PC-9 (cell line): ENCODE data around the gene HOXB5.

Experiments used
- EZH2 ChIP-seq: fragments of 200-600 bp; sonication (generic); IDR thresholded peaks from 2 replicates; pipeline ENCODE4 v1.8.0; 2017; ENCODE audit warnings: antibody characterized with exemption, low read depth
- TF ChIP-seq, protein P1 (sequence below): fragments of 200-600 bp; sonication (generic); conservative IDR thresholded peaks from 2 replicates; pipeline ENCODE4 v1.6.1; 2017; ENCODE audit warnings: mixed run types, antibody characterized with exemption, mild to moderate bottlenecking, moderate library complexity

DNA sequence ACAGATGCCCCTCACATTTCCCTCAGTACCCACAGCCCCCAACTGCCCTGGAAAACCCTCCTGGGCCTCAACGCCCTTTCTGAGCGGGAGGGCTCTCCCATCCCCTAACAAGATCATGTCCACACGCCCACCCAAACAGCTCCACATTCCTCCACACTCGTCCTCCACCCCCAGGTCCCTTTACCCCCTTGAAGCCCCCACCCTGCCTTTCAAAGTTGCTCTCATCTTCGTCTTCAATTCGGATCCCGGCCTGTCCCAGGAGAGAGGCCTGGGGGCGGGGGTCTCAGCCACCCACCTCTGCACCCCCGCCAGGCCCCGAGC lies 29.8 kb downstream of the HOXB5 start:
- TF ChIP-seq, protein P1, sequence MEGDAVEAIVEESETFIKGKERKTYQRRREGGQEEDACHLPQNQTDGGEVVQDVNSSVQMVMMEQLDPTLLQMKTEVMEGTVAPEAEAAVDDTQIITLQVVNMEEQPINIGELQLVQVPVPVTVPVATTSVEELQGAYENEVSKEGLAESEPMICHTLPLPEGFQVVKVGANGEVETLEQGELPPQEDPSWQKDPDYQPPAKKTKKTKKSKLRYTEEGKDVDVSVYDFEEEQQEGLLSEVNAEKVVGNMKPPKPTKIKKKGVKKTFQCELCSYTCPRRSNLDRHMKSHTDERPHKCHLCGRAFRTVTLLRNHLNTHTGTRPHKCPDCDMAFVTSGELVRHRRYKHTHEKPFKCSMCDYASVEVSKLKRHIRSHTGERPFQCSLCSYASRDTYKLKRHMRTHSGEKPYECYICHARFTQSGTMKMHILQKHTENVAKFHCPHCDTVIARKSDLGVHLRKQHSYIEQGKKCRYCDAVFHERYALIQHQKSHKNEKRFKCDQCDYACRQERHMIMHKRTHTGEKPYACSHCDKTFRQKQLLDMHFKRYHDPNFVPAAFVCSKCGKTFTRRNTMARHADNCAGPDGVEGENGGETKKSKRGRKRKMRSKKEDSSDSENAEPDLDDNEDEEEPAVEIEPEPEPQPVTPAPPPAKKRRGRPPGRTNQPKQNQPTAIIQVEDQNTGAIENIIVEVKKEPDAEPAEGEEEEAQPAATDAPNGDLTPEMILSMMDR = no peak
- no peak for TF ChIP-seq EZH2
